HK-2 (cell line): ENCODE results near the gene RNF40.
"Not testable (repeated sequence)": the region's sequence is repeated elsewhere in the genome, so short reads cannot be mapped to it uniquely, and the experiment has no call there.

Experiments used
- DNase-seq: peaks from one replicate; pipeline ENCODE4 v3.0.0-alpha.2; 2018; ENCODE audit not compliant: unreplicated experiment

The RNF40 gene

GRCh38 chr16:30782486-30783279 is 20.6 kb downstream of the RNF40 start:
- no peak for DNase-seq

GRCh38 chr16:30783280-30784109 is 21.4 kb downstream of the RNF40 start:
- no peak for DNase-seq

GRCh38 chr16:30784215-30784614 is 22.1 kb downstream of the RNF40 start:
- DNase-seq: no peak

- no peak for DNase-seq
These were observed 23.3 kb downstream of the RNF40 start for GRCh38 chr16:30785126-30786106.

- DNase-seq: peak; percentile 48
These were observed 24.2 kb downstream of the RNF40 start for GRCh38 chr16:30786115-30786935.

GRCh38 chr16:30786936-30787612 is 25.0 kb downstream of the RNF40 start, which contains the start of gene ZNF629:
ZNF629 (minus strand) TSS chr16:30787205; CDS start chr16:30784482, 2,723 bp downstream.
- peak; percentile 53 for DNase-seq

- no peak for DNase-seq
These were observed 25.7 kb downstream of the RNF40 start for GRCh38 chr16:30787613-30788378.

- DNase-seq: no peak
These were observed 31.5 kb downstream of the RNF40 start for GRCh38 chr16:30793508-30794069.

GRCh38 chr16:30794634-30795033 is 32.5 kb downstream of the RNF40 start:
- no peak for DNase-seq

- no peak for DNase-seq
These were observed 35.7 kb downstream of the RNF40 start for GRCh38 chr16:30797670-30798309.

GRCh38 chr16:30802936-30803335 is 40.8 kb downstream of the RNF40 start:
- no peak for DNase-seq

- DNase-seq: no peak
These were observed 42.9 kb downstream of the RNF40 start for GRCh38 chr16:30805056-30805369.

GRCh38 chr16:30805370-30806169 is 43.4 kb downstream of the RNF40 start:
- DNase-seq: peak; percentile 75

- no peak for DNase-seq
These were observed 46.0 kb downstream of the RNF40 start for GRCh38 chr16:30808146-30808545.

GRCh38 chr16:30808890-30809426 is 46.8 kb downstream of the RNF40 start:
- DNase-seq: not testable (repeated sequence)

- DNase-seq: not testable (repeated sequence)
These were observed 47.6 kb downstream of the RNF40 start for GRCh38 chr16:30809675-30810074.

GRCh38 chr16:30813821-30814189 is 51.7 kb downstream of the RNF40 start:
- no peak for DNase-seq

GRCh38 chr16:30816769-30817168 is 54.6 kb downstream of the RNF40 start:
- no peak for DNase-seq
